ENCODE measurements around the gene ELL. TPM values are rescaled to one million over a fixed set of nuclear protein-coding genes. Genes with fewer than 3 reads are reported as not detected.
"Not testable (repeated sequence)": the region's sequence is repeated elsewhere in the genome, so short reads cannot be mapped to it uniquely, and the experiment has no call there.

The ELL gene
- total RNA-seq, 1 donor from 2014 or later, result 7.5 TPM

- peak; percentile 24 for ATAC-seq
Measured at GRCh38 chr19:18419195-18419698, 102.6 kb downstream of the ELL start, which contains the start of gene SSBP4. Gene SSBP4, plus strand, starts transcription at chr19:18419398. Its CDS starts 251 bp downstream, at chr19:18419649.

- ATAC-seq, result peak; percentile 34
Measured at GRCh38 chr19:18418483-18419194, 103.2 kb downstream of the ELL start.

- ATAC-seq, result no peak
Measured at GRCh38 chr19:18418029-18418482, 103.8 kb downstream of the ELL start.

GRCh38 chr19:18417250-18418028, 104.4 kb downstream of the ELL start:
- peak; percentile 19 for ATAC-seq

GRCh38 chr19:18416778-18417249, 105.1 kb downstream of the ELL start:
- peak; percentile 8 for ATAC-seq

- ATAC-seq, result peak; percentile 1
Measured at GRCh38 chr19:18415178-18415867, 106.5 kb downstream of the ELL start.

- no peak for ATAC-seq
Measured at GRCh38 chr19:18414504-18415177, 107.2 kb downstream of the ELL start.

GRCh38 chr19:18412610-18413239, 109.1 kb downstream of the ELL start:
- ATAC-seq, result no peak

GRCh38 chr19:18408053-18408476, 113.8 kb downstream of the ELL start:
- peak; percentile 36 for ATAC-seq

GRCh38 chr19:18406749-18407148, 115.1 kb downstream of the ELL start:
- ATAC-seq, result no peak

- ATAC-seq, result not testable (repeated sequence)
Measured at GRCh38 chr19:18405754-18406153, 116.1 kb downstream of the ELL start.

GRCh38 chr19:18402455-18403248, 119.2 kb downstream of the ELL start:
- ATAC-seq, result not testable (repeated sequence)

GRCh38 chr19:18401580-18402112, 120.2 kb downstream of the ELL start:
- peak; percentile 78 for ATAC-seq

GRCh38 chr19:18399008-18399407, 122.9 kb downstream of the ELL start:
- peak; percentile 54 for ATAC-seq

- peak; percentile 29 for ATAC-seq
Measured at GRCh38 chr19:18397242-18398202, 124.3 kb downstream of the ELL start, which contains the start of gene LRRC25. Gene LRRC25, minus strand, starts transcription at chr19:18397622. Its CDS starts 659 bp downstream, at chr19:18396963.

- ATAC-seq, result no peak
Measured at GRCh38 chr19:18396471-18397241, 125.2 kb downstream of the ELL start.

- ATAC-seq, result no peak
Measured at GRCh38 chr19:18393836-18394235, 128.0 kb downstream of the ELL start.

- ATAC-seq, result no peak
Measured at GRCh38 chr19:18392926-18393325, 128.9 kb downstream of the ELL start.

Measured in esophagus mucosa (tissue), 1 donor.